GM18907 (cell line): ENCODE data around the gene SIPA1L3.

ENCODE experiments used
- ATAC-seq: cut with Tn5 transposase; IDR thresholded peaks from one replicate; pipeline ENCODE4 v1.9.1; 2021; ENCODE audit warnings: mild to moderate bottlenecking, moderate library complexity; ENCODE audit not compliant: unreplicated experiment

The SIPA1L3 gene

DNA sequence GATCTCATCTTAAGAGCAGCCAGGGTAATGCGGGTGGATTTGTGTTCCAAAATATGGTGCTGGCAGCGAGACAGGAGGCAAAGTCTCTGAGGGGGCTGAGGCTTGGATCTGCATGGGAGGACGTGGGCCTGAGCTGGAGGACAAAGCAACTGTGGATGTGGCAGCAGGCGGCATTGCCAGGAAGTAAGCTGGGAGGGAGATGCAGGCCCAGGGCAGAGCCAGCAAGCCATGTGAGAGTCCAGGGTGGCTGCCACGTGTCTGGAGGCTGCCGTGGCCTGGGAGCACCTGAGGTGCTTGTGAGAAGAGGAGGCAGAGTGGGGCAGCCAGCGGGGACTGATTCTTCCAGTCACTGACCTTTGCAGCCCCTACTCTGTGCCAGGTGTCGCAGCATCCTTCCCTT is 265.0 kb downstream of the SIPA1L3 start:
- ATAC-seq, result no peak

DNA sequence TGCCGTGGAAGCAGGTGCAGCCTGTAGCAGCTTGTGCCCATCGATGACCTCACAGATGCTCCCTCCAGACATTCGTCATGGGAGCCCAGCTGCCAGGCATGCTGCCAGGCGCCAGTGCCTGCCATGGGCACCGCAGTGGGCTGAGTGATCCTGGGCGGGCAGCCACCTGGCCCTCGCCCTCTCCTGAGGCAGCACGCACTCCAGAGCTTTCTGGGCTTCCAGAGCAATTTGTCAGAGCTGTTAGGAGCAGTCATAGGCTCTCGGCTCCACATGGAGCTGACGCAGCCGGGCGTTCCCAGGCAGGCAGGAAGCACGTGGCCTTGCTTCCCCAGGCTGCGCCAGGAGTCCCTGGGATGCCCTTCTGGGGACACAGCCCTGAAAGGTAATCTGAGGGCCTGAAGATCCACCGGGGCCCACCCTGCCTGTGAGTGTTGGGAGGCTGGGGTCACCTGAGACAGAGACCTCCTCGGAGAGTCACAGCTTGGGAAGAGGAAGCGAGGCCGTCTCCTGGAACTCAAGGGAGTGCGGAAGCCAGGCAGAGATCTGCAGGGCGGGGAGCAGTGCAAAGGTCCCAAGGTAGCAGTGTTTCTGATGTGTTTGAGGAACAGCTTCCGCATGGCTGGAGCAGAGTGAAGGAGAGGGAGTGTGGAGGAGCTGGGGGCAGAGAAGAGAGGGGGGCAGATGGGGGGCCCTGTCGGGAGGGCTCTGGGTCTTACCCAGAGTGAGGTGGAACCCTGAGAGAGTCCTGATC is 266.5 kb downstream of the SIPA1L3 start:
- no peak for ATAC-seq

DNA sequence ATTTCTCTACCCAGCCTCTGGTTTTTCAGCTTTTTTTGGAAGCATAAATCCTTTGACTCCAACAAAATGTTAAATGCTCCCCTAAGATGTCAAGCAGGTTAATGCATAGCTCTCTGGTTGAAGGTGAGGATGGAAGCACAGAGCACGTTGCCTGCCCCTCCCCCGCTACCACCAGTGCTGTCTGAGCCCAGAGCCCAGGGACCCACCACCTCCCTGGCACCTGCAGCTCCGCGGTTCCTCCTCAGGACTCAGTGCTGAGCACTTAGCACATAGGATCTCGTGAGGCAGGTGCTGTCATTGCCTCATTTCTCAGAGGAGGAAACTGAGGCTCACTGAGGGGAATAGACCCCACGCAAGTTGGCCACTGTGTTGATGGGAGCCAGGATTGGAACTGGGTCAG is 268.4 kb downstream of the SIPA1L3 start:
- ATAC-seq, result no peak

DNA sequence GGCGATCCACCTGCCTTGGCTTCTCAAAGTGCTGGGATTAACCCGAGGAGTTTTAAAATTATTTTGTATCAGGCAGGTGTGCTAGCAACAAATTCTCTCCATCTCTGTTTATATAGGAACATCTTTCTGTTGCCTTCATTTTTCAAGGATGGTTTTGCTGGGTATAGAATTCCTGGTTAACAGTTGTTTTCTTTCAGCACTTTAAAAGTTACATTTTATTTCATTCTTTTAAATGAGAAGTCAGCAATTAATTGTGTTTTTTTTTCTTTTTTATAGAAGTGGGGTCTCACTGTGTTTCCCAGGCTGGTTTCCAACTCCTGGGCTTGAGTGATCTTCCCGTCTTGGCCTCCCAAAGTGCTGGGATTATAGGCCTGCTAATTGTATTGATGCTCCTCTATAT is 273.1 kb downstream of the SIPA1L3 start:
- ATAC-seq, result no peak

DNA sequence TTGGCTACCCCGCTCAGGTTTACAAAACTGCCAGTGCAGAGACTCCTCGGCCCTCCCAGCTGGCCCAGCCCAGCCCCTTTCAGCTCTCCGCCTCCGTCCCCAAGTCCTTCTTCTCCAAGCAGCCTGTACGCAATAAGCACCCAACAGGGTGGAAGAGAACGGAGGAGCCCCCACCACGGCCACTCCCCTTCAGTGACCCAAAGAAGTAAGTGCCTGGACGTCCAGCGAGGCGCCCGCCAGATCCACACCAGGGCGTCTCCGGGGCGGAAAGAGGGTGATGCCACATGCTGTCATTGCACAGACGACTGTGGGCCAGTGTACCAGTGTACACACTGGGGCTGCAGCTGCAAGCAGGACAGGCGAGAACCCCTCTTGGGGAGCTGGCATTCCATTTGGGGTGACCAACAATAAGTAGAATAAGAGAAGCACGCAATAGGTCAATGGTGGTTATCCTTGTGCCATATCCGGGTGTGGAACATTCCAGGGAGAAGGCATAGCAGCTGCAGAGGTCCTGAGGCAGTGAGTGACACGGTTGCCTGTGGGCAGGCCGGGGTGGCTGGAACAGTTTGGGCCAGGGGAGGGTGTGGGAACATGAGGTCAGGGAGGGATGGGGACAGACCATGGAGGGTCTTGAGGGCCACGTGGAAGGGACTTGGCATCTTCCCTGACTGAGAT is 275.7 kb downstream of the SIPA1L3 start:
- ATAC-seq, result no peak

DNA sequence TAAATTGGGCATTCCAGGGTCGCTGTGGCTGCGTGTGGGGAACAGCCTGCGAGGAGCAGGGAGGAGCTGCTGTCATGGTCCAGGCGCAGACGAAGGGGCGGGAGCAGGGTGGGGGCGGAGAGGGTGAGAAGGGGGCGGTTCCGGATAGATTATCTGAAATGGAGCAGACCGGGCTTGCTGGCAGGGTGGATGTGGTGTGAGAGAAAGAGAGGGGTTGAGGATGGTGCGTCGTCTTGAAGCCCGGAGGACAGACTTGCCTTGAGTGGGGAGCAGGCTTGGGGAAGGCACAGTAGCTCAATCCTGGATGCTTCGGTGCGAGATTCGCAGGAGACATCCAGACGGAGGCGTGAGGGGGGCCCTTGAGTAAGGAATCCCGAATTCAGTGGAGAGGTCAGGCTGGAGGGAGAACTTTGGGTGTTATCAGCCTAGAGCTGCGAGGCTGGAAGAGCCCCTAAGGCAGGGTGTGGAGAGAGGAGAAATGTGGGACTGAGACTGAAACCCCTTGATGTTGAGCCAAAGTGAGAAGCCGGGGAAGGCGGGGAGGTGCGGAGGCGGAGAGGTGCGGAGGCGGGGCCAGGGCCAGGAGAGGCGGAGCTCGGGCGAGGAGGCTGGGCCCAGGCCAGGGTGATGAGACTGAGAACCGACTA is 276.4 kb downstream of the SIPA1L3 start:
- ATAC-seq, result no peak

DNA sequence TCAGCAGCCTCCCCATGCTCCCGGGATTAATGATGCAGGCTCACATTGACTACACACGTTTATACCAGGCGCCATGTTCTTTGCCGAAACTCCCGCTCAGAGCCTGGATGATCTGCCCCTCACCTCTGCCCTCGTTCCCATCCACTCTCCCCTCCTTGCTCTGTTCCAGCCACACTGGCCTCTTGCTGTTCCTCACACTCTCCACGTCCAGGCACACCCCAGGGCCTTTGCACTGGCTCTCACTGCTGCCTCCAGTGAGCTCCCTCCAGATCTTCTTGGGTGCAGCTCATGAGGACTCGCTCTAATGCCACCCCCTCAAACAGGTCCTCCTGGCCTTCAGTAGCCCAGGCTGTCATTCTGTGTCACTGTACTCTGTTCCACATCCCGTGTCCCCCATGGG is 277.8 kb downstream of the SIPA1L3 start:
- ATAC-seq, result no peak

DNA sequence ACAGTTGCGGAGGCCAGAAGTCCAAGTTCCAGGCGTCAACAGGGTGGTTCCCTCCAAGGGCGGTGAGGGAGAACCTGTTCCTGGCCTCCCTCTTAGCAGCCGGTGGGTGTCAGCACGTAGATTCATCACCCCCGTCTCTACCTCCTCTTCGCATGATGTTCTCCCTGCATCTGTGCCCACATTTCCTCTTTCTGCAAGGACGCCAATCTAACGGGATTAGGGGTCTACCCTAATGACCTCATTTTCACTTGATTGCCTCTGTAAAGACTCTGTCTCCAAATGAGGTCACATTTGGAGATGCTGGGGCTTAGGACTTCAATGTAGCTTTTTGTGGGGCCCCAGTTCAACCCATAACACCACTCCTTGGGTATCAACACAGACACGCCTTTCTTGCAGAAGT is 278.6 kb downstream of the SIPA1L3 start:
- ATAC-seq, result no peak

DNA sequence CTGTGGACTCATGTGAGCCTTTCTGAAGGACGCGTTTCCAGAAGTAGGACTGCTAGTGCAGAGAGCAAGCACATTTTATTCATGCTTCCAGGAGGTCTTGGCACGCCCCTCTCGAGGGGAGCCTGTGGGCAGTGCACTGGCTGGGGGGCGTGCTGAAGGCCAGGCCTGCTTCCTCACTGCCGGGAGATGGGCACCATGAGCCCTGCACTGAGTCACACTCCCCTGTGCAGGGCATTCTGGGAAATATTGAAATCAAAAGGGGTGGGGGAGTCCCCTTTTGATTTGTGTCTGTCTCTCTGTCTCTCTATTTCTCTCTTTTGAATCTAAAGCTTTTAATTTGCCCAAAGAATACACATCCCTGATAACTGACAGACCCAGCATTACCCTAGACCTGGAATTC is 283.1 kb downstream of the SIPA1L3 start:
- no peak for ATAC-seq

DNA sequence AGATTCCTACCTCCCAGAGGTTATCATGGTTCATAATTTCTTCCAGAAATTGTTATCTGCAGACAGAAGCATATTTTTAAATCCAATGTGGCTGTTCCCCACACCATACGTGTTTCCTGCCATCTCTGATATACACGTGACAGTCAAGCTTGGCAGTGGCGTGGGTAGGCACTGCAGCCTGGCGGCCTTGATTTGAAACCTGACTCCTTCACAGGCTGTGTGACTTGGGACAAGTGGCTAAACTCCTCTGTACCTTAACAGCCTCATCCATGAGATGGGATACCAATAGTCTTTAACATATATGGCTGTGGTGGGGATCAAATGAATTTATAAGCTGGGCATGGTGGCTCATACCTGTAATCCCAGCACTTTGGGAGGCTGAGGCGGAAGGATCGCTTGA is 283.8 kb downstream of the SIPA1L3 start:
- ATAC-seq, result no peak

DNA sequence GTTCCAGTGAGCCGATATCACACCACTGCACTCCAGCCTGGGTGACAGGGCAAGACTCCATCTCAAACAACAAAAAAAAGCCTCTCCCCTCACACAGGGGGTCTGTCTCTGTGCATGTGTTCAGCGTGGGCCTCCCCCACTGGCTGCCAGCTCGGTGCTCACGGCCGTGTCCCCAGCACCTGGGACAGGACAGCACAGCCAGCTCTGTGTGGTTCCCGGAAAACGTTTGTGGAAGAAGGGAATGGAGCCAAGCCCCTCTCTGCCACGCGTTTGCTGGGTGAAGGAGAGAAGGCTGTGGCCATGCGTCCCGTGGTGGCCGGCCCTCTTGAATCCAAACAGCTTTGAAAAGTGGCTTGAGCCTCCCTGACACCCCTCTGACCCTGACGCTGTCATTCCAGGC is 284.7 kb downstream of the SIPA1L3 start:
- ATAC-seq, result no peak

DNA sequence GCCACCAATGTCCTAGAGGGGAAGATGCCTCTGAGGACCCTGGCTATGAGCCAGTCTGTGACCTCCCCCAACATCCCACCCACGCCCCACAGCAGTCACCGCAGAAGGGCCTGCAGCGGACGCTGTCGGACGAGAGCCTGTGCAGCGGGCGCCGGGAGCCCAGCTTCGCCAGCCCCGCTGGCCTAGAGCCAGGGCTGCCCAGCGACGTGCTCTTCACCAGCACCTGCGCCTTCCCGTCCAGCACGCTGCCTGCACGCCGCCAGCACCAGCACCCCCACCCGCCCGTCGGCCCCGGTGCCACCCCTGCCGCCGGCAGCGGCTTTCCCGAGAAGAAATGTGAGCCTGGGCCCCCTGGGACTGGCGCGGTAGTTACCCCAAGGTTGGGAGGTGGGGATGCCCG is 286.4 kb downstream of the SIPA1L3 start:
- ATAC-seq, result no peak

DNA sequence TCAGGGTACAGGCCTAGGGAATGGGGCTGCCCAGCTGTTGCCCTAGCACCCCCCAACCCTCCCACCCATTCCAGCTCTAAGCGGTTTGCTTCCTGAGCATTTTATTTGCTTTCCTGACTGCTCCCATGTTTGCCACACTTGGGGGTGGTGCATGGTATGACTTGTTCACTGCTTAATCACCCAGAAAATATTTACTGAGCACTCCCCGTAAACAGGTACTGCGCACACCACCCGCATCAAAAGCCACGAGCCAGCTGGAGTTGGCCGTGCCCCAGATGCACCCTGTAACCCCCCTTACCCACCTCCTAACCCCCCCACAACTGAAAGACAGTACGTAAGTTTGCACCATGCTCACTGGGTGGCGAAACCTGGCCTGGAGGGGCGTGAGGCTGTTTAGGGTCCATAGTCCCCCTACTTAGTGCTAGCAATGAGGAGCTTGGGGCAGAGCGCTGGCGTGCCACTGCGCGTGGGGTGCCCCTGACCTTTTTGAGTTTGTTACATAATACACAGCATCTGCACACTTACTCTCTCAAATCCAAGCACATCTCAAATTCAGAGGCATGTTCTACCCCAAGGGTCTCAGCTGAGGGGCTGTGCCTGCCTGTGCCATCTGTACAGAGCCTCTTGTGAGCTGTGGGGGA is 287.2 kb downstream of the SIPA1L3 start:
- no peak for ATAC-seq

DNA sequence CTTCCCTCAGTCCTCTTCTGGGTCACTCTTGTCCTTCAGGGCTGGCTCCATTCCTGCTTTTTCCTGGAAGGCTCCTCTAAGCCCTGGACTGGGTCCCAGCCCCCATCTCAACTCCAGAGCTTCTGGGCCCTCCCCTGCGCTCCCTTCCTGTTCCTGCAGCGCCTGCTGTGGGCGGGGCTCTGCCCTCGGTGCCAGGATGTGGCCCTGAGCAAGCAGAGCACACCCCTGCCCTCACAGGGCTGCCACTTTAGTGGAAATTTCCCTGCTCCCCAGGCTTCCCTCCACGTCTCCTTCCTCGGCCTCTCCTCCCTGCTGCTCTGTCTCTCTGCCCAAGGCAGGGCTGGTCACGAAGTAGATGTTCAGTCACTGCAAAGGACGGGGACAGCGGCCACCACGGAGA is 288.2 kb downstream of the SIPA1L3 start:
- ATAC-seq, result no peak

DNA sequence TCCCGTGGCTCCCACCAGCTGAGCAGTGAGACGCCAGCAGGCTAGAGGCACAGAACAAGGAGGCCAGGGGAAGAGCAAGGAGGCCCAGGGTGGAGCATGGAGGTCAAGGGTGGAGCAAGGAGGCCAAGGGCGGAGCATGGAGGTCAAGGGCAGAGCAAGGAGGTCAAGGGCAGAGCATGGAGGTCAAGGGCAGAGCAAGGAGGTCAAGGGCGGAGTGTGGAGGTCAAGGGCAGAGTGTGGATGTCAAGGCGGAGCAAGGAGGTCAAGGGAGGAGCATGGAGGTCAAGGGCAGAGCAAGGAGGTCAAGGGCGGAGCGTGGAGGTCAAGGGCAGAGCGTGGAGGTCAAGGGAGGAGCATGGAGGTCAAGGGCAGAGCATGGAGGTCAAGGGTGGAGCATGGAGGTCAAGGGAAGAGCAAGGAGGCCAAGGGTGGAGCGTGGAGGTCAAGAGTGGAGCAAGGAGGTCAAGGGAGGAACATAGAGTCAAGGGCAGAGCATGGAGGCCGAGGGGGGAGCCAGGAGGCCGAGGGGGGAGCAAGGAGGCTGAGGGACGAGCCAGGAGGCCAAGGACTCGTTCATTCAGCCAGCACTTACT is 289.3 kb downstream of the SIPA1L3 start:
- ATAC-seq, result no peak

DNA sequence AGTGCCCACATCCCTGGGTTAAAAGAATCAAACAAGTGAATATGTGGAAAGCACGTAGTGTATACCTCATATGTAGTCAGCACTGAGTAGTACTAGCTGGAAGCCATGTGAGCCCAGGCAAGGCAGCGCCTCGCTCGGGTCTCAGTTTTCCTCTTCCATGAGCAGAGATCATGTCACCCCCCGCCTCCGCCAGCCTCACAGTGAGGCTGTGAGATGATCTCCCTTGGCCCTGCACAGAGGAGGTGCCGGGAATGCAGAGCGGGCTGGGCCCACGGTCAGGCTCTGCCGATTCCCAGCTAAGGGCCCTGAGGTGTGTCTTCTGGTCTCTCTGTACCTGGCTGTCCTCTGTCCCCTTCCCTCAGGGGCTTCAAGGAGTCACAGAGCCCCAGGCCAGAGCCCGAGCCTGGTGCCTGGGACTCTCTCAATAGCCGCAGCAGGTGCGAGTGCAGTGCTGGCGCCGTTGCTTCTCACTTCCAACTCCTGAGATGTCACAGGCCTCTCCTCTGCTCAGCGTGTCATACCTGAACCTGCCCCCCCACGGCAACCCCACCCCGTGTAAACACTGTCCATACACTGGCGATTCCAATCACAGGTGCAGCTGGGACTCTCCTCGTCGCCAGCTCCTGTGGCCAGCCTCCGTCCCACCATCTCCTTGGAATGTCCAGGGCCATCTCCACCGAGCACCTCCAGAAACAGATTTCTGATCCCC is 290.1 kb downstream of the SIPA1L3 start:
- no peak for ATAC-seq

DNA sequence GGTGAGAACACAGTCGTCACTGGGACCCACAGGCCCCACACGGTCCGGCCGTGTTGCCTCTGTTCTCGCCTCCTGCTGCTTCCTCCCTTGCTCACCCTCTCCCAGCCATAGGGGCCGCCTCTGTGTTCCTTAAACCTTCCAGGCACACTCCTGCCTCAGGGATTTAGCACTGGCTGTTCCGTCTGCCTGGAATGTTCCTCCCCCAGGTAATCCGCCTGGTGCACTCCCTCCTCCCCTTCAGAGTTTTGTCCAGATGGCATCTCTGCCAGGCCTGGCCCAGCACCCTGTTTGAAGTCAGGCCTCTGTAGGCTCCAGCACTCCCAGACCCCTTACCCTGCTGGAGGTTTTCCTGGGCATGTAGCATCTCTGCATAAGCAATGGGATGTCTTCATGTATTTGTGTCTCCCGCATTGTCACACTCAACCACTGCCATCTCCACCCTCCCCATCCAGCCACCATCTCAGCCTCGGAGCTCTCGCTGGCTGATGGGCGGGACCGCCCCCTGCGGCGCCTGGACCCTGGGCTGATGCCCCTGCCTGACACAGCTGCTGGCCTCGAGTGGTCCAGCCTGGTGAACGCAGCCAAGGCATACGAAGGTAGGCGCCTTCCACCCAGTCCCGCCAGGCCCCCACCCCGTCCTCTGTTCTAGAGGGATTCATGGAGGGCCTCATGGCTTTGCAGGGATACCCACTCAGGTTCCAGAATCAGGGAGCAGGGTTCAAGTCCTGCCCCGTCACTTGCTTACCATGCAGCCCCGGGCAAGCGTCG is 291.1 kb downstream of the SIPA1L3 start:
- ATAC-seq, result no peak

DNA sequence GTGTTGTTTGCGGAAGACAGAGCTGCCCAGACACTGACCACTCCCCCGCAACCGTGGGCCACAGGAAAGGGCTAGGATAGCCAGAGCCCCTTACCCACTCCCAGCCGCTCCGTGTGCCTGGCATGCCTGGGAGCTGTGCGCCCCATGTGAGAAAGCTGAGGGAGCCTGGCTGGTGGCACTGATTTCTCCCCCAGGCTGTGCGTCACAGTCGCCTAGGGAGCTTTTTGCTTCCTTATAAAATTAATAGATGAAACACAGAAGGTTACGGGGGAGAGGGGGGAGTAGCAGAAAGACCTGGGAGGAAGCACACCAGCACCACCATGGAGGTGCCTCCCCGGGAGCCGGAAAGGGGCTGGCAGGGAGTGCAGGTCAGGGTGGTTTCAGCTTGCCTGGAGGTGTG is 292.3 kb downstream of the SIPA1L3 start:
- no peak for ATAC-seq

DNA sequence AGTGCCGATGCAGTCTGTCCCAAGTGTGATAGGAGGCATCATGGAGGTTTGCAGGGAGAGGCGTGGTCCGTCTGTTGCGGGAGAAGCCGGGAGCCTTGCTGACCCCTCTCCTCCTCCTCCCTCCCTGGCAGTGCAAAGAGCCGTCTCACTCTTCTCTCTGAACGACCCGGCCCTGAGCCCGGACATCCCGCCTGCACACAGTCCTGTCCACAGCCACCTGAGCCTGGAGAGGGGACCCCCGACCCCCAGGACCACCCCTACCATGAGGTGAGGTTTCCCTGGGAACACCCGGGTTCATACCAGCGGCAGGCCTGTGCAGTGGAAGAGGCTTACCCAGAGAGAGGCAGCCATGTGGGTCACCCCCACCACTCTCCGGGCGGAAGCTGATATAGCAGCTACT is 294.7 kb downstream of the SIPA1L3 start:
- ATAC-seq, result no peak

DNA sequence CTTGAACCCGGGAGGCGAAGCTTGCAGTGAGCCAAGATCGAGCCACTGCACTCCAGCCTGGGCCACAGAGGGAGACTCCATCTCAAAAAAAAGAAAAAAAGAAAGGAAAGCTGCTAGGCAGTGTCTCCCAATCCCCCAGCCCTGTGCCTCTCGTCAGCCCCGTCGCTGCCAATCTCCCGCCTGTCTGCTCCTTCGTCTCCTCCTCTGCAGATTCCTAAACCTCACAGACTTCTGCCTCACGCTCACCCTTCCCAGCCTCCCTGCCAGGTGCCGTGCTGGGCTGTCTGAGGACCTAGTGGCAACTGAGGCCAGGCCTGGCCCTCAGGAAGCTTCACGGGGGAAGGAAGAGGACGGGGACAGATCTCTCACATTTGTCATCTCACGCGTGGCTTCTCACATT is 295.5 kb downstream of the SIPA1L3 start:
- ATAC-seq, result no peak
